DND-41 (cell line): ENCODE measurements around the gene GRIN3B.
A peak's percentile ranks its signal among the peaks of the same experiment; 100 is the strongest.

Experiments used
- ATAC-seq: fragments of 200-7000 bp; cut with Tn5 transposase; 3 replicates; pipeline ENCODE4 v1.9.1; 2021; ENCODE audit warnings: low read depth; ENCODE audit not compliant: insufficient read depth
- DNase-seq: peaks from one replicate; pipeline ENCODE4 v3.0.0-alpha.2; 2020
- H2AFZ ChIP-seq: 2 replicates; pipeline ENCODE4 v1.6.0; 2012; ENCODE audit warnings: low read depth, low read length
- H3K27ac ChIP-seq: 2 replicates; pipeline ENCODE4 v1.5.1; 2012; ENCODE audit warnings: low read length, inconsistent platforms
- H3K27me3 ChIP-seq: fragments of 200-600 bp; sonication (generic); 2 replicates; pipeline ENCODE4 v1.6.0; 2012; ENCODE audit warnings: low read length, mild to moderate bottlenecking, inconsistent platforms; ENCODE audit not compliant: insufficient read depth, poor library complexity
- H3K36me3 ChIP-seq: 2 replicates; pipeline ENCODE4 v1.5.1; 2012; ENCODE audit warnings: low read length, inconsistent platforms; ENCODE audit not compliant: insufficient read depth
- H3K4me1 ChIP-seq: 2 replicates; pipeline ENCODE4 v1.5.1; 2012; ENCODE audit warnings: mild to moderate bottlenecking, low read length; ENCODE audit not compliant: insufficient read depth
- H3K4me2 ChIP-seq: 2 replicates; pipeline ENCODE4 v1.6.0; 2012; ENCODE audit warnings: mild to moderate bottlenecking, moderate library complexity, low read length, inconsistent platforms; ENCODE audit not compliant: insufficient read depth
- H3K4me3 ChIP-seq, 2 experiments: fragments of 200-600 bp in 1 of 2; shearing (Covaris generic) in 1 of 2; 2 replicates each; pipeline ENCODE4 v1.5.1; 2012 to 2016; ENCODE audit warnings: inconsistent platforms in 2 of 2, low read length in 2 of 2, mild to moderate bottlenecking in 2 of 2, low read depth in 1 of 2, moderate library complexity in 1 of 2
- H3K79me2 ChIP-seq: 2 replicates; pipeline ENCODE4 v1.6.0; 2012; ENCODE audit warnings: low read length, inconsistent platforms; ENCODE audit not compliant: insufficient read depth
- H3K9ac ChIP-seq: 2 replicates; pipeline ENCODE4 v1.6.0; 2012; ENCODE audit warnings: low read depth, mild to moderate bottlenecking, inconsistent platforms, low read length, moderate library complexity
- H3K9me3 ChIP-seq: 2 replicates; pipeline ENCODE4 v1.5.1; 2012; ENCODE audit warnings: low read length, moderate library complexity, mild to moderate bottlenecking, inconsistent platforms; ENCODE audit not compliant: insufficient read depth, severe bottlenecking
- H4K20me1 ChIP-seq: 2 replicates; pipeline ENCODE4 v1.6.0; 2012; ENCODE audit warnings: low read length; ENCODE audit not compliant: insufficient read depth
- EZH2 ChIP-seq: IDR thresholded peaks from 3 replicates; pipeline ENCODE4 v1.6.1; 2012; ENCODE audit warnings: borderline replicate concordance, low read depth, mild to moderate bottlenecking, moderate library complexity, low read length, inconsistent platforms; ENCODE audit not compliant: severe bottlenecking
- TF ChIP-seq, protein P1 (sequence below): IDR thresholded peaks from 2 replicates; pipeline ENCODE4 v1.5.1; 2012; ENCODE audit warnings: borderline replicate concordance, low read length, moderate library complexity, mild to moderate bottlenecking; ENCODE audit not compliant: poor library complexity, severe bottlenecking; ENCODE audit errors: extremely low read depth

The GRIN3B gene, protein sequence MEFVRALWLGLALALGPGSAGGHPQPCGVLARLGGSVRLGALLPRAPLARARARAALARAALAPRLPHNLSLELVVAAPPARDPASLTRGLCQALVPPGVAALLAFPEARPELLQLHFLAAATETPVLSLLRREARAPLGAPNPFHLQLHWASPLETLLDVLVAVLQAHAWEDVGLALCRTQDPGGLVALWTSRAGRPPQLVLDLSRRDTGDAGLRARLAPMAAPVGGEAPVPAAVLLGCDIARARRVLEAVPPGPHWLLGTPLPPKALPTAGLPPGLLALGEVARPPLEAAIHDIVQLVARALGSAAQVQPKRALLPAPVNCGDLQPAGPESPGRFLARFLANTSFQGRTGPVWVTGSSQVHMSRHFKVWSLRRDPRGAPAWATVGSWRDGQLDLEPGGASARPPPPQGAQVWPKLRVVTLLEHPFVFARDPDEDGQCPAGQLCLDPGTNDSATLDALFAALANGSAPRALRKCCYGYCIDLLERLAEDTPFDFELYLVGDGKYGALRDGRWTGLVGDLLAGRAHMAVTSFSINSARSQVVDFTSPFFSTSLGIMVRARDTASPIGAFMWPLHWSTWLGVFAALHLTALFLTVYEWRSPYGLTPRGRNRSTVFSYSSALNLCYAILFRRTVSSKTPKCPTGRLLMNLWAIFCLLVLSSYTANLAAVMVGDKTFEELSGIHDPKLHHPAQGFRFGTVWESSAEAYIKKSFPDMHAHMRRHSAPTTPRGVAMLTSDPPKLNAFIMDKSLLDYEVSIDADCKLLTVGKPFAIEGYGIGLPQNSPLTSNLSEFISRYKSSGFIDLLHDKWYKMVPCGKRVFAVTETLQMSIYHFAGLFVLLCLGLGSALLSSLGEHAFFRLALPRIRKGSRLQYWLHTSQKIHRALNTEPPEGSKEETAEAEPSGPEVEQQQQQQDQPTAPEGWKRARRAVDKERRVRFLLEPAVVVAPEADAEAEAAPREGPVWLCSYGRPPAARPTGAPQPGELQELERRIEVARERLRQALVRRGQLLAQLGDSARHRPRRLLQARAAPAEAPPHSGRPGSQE

DNA sequence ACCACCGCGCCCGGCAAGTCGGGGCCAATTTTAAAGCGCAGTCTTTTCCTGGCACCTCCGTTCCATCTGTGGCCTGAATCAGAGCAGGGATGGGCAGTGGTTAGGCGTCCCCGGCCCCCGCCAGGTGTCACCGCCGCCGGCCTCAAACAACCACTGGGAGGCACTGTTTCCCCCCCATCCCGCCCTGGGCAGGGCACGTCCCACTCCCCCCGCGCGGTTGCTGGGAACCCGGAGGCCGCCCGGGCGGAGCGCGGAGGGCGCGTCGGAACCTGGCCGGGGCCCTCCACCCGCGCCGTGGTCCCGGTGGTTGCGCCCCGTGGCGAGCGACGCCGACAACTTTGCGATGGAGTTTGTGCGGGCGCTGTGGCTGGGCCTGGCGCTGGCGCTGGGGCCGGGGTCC is at the start of gene GRIN3B:
GRIN3B (plus strand) TSS at position 325 of the 400 bp plus-strand sequence; CDS start at position 344, 19 bp downstream.
- Histone ChIP-seq H3K27ac (no peak within 1 kb of the TSS), H3K79me2 (no peaks in the 10 kb centered on the region), H3K36me3 (no peaks in the 10 kb centered on the region; the same call in 1 of the 2 replicates), H4K20me1 (peaks cover 9% of the 10 kb centered on the region), H3K4me2 (no peak within 1 kb of the TSS), H3K27me3 (peaks cover 6% of the 10 kb centered on the region), H2AFZ (no peak within 1 kb of the TSS), H3K4me3 (no peak within 1 kb of the TSS), H3K9me3 (no peaks in the 10 kb centered on the region), H3K9ac (no peak within 1 kb of the TSS), H3K4me1 (peaks cover 9% of the 10 kb centered on the region)
- TF ChIP-seq EZH2, result no peak
- TF ChIP-seq, protein P1, sequence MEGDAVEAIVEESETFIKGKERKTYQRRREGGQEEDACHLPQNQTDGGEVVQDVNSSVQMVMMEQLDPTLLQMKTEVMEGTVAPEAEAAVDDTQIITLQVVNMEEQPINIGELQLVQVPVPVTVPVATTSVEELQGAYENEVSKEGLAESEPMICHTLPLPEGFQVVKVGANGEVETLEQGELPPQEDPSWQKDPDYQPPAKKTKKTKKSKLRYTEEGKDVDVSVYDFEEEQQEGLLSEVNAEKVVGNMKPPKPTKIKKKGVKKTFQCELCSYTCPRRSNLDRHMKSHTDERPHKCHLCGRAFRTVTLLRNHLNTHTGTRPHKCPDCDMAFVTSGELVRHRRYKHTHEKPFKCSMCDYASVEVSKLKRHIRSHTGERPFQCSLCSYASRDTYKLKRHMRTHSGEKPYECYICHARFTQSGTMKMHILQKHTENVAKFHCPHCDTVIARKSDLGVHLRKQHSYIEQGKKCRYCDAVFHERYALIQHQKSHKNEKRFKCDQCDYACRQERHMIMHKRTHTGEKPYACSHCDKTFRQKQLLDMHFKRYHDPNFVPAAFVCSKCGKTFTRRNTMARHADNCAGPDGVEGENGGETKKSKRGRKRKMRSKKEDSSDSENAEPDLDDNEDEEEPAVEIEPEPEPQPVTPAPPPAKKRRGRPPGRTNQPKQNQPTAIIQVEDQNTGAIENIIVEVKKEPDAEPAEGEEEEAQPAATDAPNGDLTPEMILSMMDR, result peak; percentile 37
- ATAC-seq, result no peak
- peak; percentile 41 for DNase-seq

DNA sequence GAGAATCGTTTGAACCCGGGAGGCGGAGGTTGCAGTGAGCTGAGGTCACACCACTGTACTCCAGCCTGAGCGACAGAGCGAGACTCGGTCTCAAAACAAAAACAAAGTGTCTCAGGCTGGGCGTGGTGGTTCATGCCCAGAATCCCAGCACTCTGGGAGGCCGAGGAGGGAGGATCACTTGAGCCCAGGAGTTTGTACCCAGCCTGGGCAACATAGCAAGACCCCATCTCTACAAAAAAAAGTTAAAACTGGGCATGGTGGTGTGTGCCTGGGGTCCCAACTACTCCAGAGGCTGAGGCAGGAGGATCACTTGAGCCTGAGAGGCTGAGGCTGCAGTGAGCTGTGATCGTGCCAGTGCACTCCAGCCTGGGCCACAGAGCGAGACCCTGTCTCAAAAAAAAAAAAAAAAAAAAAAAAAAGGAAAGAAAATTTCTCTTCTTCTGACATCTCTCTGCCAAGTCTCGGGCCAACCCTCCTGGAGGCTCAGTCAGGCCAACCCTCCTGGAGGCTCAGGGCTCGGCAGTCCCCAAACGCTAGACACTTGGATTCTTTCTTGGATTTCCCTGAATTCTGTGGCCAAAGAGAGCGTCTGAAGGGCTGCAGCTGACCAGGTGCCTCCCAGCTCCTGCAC is 48.1 kb upstream of the GRIN3B start:
- ATAC-seq, result no peak
- Histone ChIP-seq H3K27me3 (no peaks in the 10 kb centered on the region), H3K9ac (no peak overlapping the region), H3K4me2 (no peak overlapping the region), H3K9me3 (no peaks in the 10 kb centered on the region), H3K27ac (no peak overlapping the region), H3K36me3 (peaks cover 11% of the 10 kb centered on the region; the same call in 1 of the 2 replicates), H2AFZ (no peak overlapping the region), H3K79me2 (peaks cover 54% of the 10 kb centered on the region), H4K20me1 (peaks cover 42% of the 10 kb centered on the region), H3K4me1 (no peaks in the 10 kb centered on the region), H3K4me3 (no peak overlapping the region)
- no peak for TF ChIP-seq EZH2
- TF ChIP-seq, protein P1, result no peak
- no peak for DNase-seq

DNA sequence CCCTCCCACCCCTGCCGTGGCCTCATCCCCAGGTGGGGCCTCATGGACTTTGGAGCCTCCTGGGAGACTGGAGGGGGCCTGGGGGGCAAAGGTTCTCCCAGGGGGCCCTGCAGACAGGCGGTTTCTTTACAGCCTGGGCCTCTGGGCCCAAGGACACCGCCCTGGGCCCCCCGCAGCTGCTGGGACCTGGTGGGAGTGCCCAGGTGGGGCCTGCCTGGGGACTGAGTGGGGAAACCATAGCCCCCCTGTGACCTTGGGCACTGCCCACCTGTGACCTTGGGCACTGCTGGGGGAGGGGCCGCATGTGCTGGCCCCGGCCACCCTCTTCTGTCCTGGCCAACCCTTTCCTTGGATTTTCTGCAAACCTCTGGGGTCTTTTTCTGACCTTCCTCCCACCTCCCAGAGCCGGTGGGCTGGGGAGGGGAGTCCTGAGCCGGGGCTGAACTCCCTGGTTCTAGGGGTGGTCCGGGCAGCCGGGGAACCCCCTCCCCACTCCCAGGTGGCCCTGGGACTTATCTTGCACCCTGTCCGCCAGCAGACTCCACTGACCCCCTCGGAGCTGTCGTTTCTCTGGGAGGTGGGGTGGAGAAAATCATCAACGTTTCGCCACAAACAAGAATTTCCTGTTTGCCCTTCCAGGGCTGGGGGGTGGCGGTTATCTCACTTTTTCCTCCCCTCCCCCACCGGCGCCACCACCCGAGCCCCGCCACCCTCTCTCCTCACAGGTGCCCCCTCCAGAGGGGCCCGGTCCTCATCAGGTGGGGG is 47.4 kb upstream of the GRIN3B start:
- no peak overlapping the region for H3K9ac ChIP-seq
- DNase-seq, result no peak
- H3K4me1 ChIP-seq, result no peaks in the 10 kb centered on the region
- H3K79me2 ChIP-seq, result peaks cover 48% of the 10 kb centered on the region
- no peak for ATAC-seq
- no peak overlapping the region for H2AFZ ChIP-seq
- no peak for TF ChIP-seq EZH2
- TF ChIP-seq, protein P1, result no peak
- H3K4me3 ChIP-seq, result no peak overlapping the region
- H3K4me2 ChIP-seq, result no peak overlapping the region
- H4K20me1 ChIP-seq, result peaks cover 39% of the 10 kb centered on the region
- H3K27ac ChIP-seq, result no peak overlapping the region
- H3K36me3 ChIP-seq, result peaks cover 4% of the 10 kb centered on the region; the same call in 1 of the 2 replicates
- H3K9me3 ChIP-seq, result no peaks in the 10 kb centered on the region
- no peaks in the 10 kb centered on the region for H3K27me3 ChIP-seq
